Astrocyte of the spinal cord (primary cell): Measurements from ENCODE around the gene DSCAML1.

Experiments
- DNase-seq: peaks from one replicate; pipeline ENCODE4 v3.0.0; 2011; ENCODE audit warnings: low read depth, low spot score
- H3K4me3 ChIP-seq: 2 replicates; pipeline ENCODE4 v1.5.1; 2011; ENCODE audit warnings: low read depth, mild to moderate bottlenecking, low read length, moderate library complexity
- in situ Hi-C: cut with HindIII; loops from 2 replicates; pipeline ENCODE4 v1.10.0; 2017; ENCODE audit warnings: low sequenced_read_pairs
- TF ChIP-seq, protein P1 (sequence below): IDR thresholded peaks from 2 replicates; pipeline ENCODE4 v1.5.1; 2012; ENCODE audit warnings: low read depth, mild to moderate bottlenecking, low read length, inconsistent platforms

DSCAML1 gene

DNA sequence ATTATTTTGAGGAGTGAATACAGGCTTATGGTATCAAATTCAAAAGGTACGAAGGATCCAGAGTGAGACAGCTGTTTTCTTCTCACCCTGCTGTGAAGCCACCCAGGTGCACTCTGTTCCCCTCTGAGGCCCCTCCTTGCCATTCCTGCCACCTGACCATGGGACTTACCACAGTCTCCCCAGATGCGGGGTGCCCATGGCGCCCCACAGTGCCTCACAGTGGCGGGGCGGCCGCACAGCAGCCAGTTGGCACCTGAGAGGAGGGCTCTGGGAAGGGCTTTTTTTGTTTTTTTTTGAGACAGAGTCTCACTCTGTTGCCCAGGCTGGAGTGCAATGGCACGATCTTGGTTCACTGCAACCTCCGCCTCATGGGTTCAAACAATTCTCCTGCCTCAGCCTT, 317.6 kb downstream of the DSCAML1 start:
- TF ChIP-seq, protein P1, sequence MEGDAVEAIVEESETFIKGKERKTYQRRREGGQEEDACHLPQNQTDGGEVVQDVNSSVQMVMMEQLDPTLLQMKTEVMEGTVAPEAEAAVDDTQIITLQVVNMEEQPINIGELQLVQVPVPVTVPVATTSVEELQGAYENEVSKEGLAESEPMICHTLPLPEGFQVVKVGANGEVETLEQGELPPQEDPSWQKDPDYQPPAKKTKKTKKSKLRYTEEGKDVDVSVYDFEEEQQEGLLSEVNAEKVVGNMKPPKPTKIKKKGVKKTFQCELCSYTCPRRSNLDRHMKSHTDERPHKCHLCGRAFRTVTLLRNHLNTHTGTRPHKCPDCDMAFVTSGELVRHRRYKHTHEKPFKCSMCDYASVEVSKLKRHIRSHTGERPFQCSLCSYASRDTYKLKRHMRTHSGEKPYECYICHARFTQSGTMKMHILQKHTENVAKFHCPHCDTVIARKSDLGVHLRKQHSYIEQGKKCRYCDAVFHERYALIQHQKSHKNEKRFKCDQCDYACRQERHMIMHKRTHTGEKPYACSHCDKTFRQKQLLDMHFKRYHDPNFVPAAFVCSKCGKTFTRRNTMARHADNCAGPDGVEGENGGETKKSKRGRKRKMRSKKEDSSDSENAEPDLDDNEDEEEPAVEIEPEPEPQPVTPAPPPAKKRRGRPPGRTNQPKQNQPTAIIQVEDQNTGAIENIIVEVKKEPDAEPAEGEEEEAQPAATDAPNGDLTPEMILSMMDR, result no peak
- DNase-seq, result no peak
- in situ Hi-C loops, result no loop called here
- no peak overlapping the region for H3K4me3 ChIP-seq

DNA sequence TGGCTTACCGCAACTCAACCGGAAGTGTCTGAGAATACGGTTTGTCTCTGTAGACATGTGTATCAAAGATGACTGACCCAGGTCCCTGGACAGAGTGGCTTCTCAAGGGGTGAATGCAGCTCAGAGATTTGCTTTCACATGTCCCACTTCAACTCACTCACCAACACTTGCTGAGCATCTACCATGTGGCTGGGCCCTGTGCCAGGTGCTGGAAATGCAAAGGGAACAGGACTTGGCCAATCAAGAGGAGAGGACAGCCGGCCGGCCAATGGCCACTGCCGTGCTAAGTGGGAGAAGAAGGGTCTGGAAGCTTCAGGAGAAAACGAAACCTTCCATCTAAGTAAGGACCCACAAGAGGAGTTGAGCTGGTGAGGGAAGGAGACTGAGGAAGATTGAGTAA, 318.1 kb downstream of the DSCAML1 start:
- H3K4me3 ChIP-seq, result no peak overlapping the region
- in situ Hi-C loops, result no loop called here
- DNase-seq, result peak; percentile 3
- TF ChIP-seq, protein P1, result no peak

DNA sequence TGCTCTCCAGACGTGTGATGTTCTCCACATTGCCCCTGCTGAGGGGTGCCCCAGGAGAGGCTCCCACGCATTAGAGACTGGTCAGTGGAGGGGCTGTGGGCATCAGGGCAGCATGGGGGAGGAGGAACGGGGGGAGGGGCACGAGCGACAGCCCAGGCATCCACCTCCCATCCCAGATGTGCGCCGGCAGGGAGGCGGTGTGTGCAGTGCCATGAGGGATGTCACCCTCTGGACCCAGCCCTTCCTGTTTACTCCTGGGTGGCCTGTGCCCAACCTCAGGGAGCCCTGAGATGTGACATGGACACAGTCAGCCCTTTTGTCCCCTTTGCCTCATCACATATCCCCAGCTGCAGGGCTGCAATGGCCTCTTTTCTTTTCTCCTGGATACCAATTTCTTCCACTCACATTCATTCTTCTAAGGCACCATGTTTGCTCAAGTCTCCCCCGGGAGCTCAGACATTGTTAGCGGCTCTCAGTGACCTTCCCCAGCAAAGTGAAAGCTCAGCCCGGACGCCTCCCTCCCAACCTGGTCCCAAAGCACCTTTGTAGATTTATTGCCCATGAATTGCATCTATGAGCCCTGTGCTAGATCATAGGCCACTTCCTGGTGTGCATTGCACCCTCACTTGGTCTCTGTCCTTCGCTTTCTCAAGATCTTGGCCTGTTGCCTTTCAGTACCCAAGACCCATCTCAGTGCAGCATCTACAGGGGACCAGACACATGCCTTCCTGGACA, 318.7 kb downstream of the DSCAML1 start:
- DNase-seq, result no peak
- TF ChIP-seq, protein P1, result no peak
- no peak overlapping the region for H3K4me3 ChIP-seq
- in situ Hi-C loops, result no loop called here

DNA sequence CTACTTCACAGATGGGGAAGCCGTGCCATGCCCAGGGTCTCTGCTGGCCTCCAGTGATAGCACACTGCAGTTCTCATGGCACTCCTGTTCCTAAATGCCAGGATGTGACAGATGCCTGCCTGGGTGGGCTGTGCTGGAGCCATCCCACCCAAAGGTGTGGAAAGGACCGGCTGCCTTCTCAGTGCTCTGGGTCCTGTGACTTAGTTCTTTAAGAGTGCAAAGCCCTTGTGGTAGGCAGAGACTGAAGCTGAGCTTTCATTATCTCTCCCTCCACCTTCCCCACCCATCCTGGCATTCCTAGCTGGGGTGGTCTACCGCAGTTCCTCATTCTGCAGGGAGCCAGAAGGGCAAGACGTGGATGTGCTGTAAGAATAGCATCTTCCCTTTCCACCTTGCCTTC, 319.3 kb downstream of the DSCAML1 start:
- DNase-seq, result no peak
- in situ Hi-C loops, result no loop called here
- H3K4me3 ChIP-seq, result no peak overlapping the region
- TF ChIP-seq, protein P1, result no peak

DNA sequence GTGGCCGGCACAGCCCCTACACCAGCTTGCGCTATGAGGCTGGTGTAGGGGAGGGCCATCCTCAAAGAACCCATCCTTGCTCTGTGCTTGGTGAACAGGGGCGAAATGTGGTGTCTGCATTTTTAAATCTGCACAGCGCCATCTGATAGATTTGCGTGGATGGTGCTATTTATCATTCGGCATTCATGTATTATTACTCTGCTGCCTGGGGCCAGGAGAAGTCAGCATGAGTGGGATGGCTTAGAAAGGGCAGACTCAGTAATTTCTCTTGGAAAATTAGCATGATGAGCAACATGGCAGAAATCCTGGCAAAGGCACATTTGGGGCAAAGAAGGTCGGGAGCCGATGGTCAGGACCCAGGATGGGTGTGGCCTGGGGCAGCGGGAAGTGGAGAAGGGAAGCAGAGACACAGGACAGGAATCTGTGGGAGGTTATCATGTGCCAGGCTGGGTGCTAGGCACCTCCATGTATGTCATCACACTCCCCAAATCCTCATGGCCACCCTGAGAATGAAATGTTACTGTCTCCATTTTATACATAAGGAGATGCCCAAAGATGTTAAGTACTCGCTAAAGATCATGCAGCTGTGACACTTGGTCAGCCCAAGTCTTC, 320.4 kb downstream of the DSCAML1 start:
- no peak overlapping the region for H3K4me3 ChIP-seq
- in situ Hi-C loops, result no loop called here
- DNase-seq, result no peak
- TF ChIP-seq, protein P1, result no peak

DNA sequence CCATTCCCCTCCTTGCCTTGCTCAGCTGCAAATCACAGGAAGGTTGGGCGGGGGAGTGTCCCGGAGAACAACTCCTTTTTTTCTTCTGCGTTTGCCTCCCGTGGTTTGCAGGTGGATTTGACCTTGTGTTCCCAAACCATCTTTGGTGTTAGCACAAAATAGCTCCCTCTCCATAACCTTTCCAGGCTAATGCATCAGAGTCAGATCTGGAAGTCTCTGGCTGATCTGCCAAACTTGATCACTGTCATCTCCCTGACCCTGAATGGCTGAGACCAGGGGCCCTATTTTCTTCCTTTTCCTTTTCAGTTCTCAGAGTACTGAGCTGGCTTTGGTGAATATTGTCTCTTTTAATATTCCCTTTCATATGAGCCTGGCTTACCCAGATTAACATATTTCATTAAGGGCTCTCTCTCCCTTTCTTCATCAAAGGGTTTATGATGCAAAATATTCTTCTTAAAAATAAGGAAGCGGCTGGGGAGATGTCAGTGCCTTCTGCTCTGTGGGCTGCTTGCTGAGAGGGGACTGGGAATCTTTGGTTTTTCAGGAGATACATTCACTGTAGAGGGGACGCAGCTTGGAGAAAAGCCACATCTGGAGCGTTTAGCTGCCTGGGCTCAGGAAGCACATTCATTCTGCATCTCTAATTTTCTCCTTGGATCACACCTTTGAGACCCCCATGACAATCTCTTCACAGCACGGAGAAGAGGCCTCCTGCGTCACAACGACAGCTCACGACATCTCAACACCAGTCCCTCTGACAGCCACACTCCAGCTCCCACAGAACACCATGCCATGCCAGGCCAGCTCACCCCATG, 321.1 kb downstream of the DSCAML1 start:
- TF ChIP-seq, protein P1, result no peak
- no peak for DNase-seq
- no peak overlapping the region for H3K4me3 ChIP-seq
- in situ Hi-C loops, result no loop called here
